Measurements from ENCODE around the gene SNX20.

The SNX20 gene

GRCh38 chr16:50681021-50681885 lies at the start of gene SNX20:
Gene SNX20 (minus strand): TSS chr16:50681312. CDS start chr16:50677526, 3,786 bp downstream.
- DNase-seq (ENCODE audit: low spot score), result no peak

- no peak for DNase-seq (ENCODE audit: low spot score)
Observed at GRCh38 chr16:50724306-50724705, 43.2 kb upstream of the SNX20 start.

- no peak for DNase-seq (ENCODE audit: low spot score)
Observed at GRCh38 chr16:50722960-50723359, 41.8 kb upstream of the SNX20 start.

GRCh38 chr16:50722405-50722737 lies 41.3 kb upstream of the SNX20 start:
- DNase-seq (ENCODE audit: low spot score), result no peak

- no peak for DNase-seq (ENCODE audit: low spot score)
Observed at GRCh38 chr16:50721549-50722404, 40.7 kb upstream of the SNX20 start.

- DNase-seq (ENCODE audit: low spot score), result no peak
Observed at GRCh38 chr16:50719401-50720337, 38.6 kb upstream of the SNX20 start.

- DNase-seq (ENCODE audit: low spot score), result no peak
Observed at GRCh38 chr16:50718761-50719400, 37.8 kb upstream of the SNX20 start.

- no peak for DNase-seq (ENCODE audit: low spot score)
Observed at GRCh38 chr16:50718061-50718760, 37.1 kb upstream of the SNX20 start.

GRCh38 chr16:50717494-50717893 lies 36.4 kb upstream of the SNX20 start:
- DNase-seq (ENCODE audit: low spot score), result no peak

GRCh38 chr16:50717091-50717490 lies 36.0 kb upstream of the SNX20 start:
- no peak for DNase-seq (ENCODE audit: low spot score)

GRCh38 chr16:50712956-50713355 lies 31.8 kb upstream of the SNX20 start:
- DNase-seq (ENCODE audit: low spot score), result no peak

GRCh38 chr16:50712560-50712898 lies 31.4 kb upstream of the SNX20 start:
- DNase-seq (ENCODE audit: low spot score), result no peak

GRCh38 chr16:50711862-50712559 lies 30.9 kb upstream of the SNX20 start:
- DNase-seq (ENCODE audit: low spot score), result no peak

- DNase-seq (ENCODE audit: low spot score), result no peak
Observed at GRCh38 chr16:50711040-50711439, 29.9 kb upstream of the SNX20 start.

- no peak for DNase-seq (ENCODE audit: low spot score)
Observed at GRCh38 chr16:50709980-50710379, 28.9 kb upstream of the SNX20 start.

GRCh38 chr16:50709061-50709684 lies 28.1 kb upstream of the SNX20 start:
- DNase-seq (ENCODE audit: low spot score), result no peak

- no peak for DNase-seq (ENCODE audit: low spot score)
Observed at GRCh38 chr16:50708373-50709060, 27.4 kb upstream of the SNX20 start.

- DNase-seq (ENCODE audit: low spot score), result no peak
Observed at GRCh38 chr16:50706250-50706649, 25.1 kb upstream of the SNX20 start.

- no peak for DNase-seq (ENCODE audit: low spot score)
Observed at GRCh38 chr16:50705436-50706110, 24.5 kb upstream of the SNX20 start.
